ENCODE data around the gene KCNH2.

GRCh38 chr7:150926066-150926465, 52.1 kb downstream of the KCNH2 start:
- no peak for TF ChIP-seq CTCF (conservative IDR thresholded peaks at IDR 0.05; ENCODE audit: low read depth, low read length)
- TF ChIP-seq EZH2phosphoT487 (IDR thresholded peaks at IDR 0.05; ENCODE audit: borderline replicate concordance, low read length), result no peak
- no peak for TF ChIP-seq EZH2 (IDR thresholded peaks at IDR 0.05; ENCODE audit: low read length, unreplicated experiment)
